Measurements from ENCODE around the gene CDH4.

Gene CDH4

DNA sequence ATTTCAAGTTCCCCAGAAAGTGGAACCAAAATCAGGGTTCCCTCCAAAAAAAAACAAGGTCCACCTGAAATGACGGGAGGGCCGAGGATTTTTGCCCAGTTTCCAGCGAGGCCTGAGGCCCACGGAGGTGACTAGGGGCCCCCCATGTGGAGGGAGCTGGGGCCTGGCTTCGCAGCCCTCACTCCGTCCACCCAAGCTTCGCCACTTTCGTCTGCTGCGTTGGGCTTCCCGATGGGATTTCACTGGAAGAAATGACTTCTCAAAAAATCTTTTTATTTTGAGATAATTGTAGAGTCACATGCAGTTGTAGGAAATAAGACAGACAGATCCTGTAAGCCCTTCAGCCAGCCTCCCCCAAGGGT is 605.3 kb downstream of the CDH4 start:
- no peak for DNase-seq

- DNase-seq, result no peak
Observed at GRCh38 chr20:61857884-61858283, 605.8 kb downstream of the CDH4 start.

DNA sequence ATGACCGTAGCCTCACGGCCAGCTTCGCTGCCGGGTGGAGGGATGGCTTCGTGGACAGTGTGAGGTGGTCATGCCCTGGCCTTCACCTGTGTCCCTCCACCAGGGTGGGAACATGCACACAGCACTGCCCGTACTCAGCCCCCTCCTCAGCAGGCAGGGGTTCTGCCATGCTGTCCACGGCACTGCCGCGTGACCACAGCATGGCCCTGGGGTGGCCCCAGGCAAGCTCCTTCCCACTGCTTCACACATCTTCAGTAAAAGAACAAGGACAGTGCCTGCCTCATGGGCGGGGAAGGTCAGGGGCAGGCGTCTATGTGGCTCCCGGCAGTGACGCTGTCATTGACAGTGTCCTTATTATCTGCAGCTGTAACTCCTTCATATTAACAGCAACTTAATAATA is 607.7 kb downstream of the CDH4 start:
- DNase-seq, result no peak

DNA sequence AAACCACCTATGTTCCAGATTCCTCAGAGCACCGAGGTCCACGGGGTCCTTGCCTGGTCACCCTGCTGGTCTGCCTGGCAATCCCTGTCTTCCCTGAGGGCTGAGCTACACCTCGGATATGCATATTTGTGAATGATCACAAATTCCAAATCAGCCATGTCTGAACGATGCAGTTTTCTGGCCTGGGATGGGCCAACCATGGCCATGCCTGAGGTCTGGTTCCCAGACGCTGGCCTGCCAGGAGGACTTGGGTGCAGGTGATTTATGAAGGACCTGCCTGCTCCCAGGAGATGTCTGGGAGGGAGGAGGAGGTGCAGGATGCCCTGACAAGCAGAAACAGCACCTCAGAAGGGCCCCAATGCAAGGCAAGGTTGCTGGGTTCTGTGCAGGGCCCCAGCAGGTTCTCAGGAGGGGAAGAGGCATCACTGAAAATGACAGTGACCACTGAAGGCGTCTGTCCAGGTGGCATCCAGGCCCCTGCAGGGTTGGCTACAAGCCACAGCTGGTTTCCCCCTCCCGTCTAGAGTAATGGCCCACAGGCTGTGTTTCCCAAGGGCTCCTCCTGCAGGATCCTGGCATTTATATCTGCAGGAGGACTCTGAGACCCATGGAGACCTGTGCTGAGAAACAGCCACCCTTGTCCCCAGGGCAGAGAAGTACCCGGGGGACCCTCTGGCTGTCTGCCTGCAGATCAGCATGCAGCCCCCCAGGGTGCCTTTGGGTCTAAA is 608.4 kb downstream of the CDH4 start:
- peak in 1 of 2 experiments; percentile 13 for DNase-seq

DNA sequence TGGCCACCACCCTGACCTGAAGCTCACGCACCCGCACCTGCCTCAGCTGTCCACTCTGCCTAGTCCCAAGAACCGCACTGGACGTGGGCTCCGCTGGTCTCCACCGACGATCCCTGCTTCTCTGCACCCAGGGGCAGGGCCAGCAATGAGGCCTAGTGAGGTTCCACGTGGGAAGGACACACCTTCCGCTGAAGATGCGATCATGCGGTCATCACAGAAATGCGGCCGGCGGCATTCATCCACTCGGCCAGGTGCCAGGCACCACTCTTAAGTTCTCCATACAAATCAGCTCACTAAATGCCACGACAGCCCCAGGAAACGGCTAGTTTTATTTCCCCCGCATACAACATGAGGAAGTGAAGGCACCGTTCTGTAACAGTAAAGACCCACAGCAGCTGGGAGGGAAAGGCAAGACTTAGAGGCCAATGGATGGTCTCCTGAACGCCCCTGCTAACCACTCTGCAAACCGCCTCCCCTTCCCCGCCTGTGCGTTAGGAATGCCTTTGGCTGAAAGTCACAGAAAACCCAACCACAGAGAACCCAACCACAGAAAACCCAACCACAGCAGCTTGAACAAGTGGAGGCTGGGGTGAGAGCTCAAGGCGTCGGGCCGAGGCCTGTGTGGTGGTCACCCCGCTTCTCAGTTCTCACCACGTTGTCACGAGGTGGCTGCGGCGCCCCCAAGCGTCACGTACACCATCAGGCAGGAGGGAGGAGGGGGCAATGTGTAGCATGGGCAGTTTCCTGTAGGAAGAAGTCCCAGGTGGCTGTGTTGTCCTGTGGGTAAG is 609.2 kb downstream of the CDH4 start:
- no peak for DNase-seq

- no peak for DNase-seq
Observed at GRCh38 chr20:61861858-61862257, 609.8 kb downstream of the CDH4 start.

GRCh38 chr20:61862881-61863280 is 610.8 kb downstream of the CDH4 start:
- DNase-seq, result no peak

DNA sequence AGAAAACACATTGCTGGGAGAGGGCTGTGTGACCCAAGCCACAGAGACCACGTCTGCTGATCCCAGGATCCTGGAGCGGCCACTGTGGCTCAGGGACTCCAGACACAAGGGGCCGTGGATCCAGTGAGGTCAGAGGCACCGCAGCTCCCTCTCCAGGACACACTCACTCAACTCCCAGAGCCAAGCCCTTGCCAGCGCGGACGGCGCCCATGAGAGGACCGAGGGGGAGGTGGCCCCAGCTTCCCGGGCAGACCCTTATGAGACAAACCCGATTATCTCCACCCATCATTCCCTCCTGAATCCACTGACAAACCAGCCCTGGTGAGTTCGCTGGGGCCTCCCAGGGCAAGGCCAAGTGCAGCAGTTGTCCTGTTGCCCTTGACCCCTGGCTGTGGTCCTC is 612.4 kb downstream of the CDH4 start:
- no peak for DNase-seq

DNA sequence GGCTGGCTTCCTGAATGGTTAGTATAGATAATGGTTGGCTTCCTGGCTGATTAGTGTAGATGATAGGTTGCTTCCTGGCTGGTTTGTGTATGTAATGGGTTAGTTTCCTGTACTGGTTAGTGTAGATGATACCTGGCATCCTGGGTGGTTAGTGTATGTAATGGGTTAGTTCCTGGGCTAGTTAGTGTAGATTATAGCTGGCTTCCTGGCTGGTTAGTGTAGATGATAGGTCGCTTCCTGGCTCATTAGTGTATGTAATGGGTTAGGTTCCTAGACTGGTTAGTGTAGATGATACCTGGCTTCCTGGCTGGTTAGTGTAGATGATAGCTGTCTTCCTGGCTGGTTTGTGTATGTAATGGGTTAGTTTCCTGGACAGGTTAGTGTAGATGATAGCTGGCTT is 613.3 kb downstream of the CDH4 start:
- DNase-seq, result no peak

GRCh38 chr20:61866165-61866564 is 614.1 kb downstream of the CDH4 start:
- no peak for DNase-seq

- DNase-seq, result no peak
Observed at GRCh38 chr20:61868006-61868405, 615.9 kb downstream of the CDH4 start.

GRCh38 chr20:61868466-61869090 is 616.5 kb downstream of the CDH4 start:
- DNase-seq, result no peak

DNA sequence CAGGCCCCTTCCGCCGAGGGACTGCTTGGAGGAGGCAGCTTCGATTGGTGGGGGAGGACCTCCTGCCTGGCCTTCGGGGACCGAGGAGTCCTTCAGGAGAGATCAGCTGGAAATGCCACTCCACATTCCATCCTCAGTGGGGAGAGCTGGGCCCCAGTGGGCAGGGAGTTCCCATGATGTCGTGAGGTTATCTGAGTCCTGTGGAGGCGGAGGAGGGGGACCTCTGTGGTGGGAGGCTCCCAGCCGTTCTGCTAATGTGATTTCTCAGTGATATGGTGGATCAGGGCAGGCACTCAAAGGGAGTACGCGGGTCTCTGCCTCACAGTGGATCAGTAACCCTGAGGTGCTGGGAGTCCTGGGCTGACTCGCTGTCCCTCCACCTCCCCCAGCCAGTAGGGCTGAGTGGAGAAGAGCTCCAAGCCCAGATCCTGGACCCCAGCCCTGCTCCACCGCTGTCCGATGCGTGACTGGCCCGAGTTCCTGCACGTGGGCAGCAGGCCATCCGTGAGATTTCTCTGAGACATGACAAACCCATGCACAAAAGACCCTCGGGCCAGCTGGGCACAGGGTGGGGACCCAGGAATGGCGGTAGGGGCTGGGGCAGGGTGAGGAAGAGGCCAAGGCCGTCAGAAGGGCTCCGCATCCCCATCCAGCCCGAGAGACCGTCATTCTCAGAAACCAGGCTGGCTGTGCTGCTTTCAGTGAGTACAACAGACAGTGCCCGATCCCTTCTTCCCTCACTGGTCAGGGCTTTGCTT is 617.9 kb downstream of the CDH4 start:
- no peak for DNase-seq

GRCh38 chr20:61871160-61871559 is 619.1 kb downstream of the CDH4 start:
- DNase-seq, result no peak

- DNase-seq, result no peak
Observed at GRCh38 chr20:61871913-61872312, 619.9 kb downstream of the CDH4 start.

GRCh38 chr20:61872371-61872900 is 620.4 kb downstream of the CDH4 start:
- DNase-seq, result no peak

GRCh38 chr20:61873651-61874420 is 621.8 kb downstream of the CDH4 start:
- DNase-seq, result no peak

DNA sequence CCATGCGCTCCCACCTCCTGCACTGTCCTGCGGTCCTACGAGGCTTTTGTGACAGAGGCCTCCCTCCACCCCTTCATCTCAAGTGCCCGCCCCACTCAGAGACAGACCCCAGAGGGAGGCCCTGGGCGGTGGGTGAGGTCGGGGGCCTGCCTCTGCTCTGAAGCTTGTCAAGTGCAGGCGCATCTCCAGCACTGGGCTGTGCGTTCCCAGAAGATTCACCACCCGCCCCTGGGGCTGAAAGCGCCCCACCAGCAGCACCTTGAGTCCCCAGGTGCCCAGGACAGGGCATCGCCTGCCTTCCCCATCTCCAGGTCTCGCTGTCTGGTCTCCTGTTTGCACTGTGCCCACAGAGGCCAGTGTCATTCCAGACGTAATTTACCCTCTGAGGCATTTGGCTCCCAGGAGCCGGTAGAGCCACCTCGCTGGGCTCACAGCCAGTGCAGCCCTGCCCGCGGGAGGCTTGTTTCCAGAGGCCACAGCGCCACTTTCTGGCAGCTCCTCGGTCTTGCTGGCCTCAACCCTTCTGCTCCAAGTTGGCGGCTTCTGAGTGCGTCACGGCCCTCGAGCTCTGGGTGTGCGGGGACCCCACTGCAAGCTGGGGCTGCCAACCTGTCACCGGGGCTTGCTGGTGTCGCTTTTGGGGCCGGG is 622.5 kb downstream of the CDH4 start:
- peak; percentile 68 to 74 for DNase-seq

GRCh38 chr20:61875221-61875885 is 623.3 kb downstream of the CDH4 start:
- peak in 1 of 2 experiments; percentile 19 for DNase-seq

DNA sequence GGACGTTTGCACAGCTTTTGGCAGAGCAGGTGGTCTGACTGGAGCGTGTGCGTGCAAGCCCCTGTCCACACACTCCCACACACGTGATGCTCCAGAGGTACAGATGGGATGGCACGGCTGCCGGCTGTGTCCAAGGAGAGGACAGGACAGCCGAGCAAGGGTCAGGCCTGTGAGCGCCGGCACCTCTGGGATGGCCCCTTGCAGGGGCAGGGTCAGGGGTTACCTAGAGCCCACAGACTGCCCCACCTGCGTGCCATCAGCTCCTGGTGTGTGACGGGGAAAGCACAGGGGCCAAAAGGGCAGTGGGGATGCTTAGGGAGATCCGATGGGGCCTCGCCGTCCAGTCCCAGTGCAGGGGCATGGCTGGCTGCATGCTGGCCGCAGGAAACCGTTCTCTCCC is 623.9 kb downstream of the CDH4 start:
- DNase-seq, result no peak

Measured in SHP77 (cell line).